HCT116 (cell line): Measurements from ENCODE around the gene SLC6A12. TPM values are rescaled to one million over a fixed set of nuclear protein-coding genes. Genes with fewer than 3 reads are reported as not detected.

Source experiments
- ATAC-seq: fragments of 200-7000 bp; cut with Tn5 transposase; 2 replicates; pipeline ENCODE4 v1.9.1; 2020; ENCODE audit warnings: mild to moderate bottlenecking, moderate library complexity
- BruUV-seq: library from RNA; stranded (reverse); fragments of 400-500 nt; replicated peaks from 2 replicates; lab custom pipeline; 2021; lab: Mats Ljungman, UMichigan
- CTCF ChIA-PET: fragments of 300-600 bp; sonication (Branson Sonifier 250); formaldehyde crosslinking; loops from one replicate; lab custom pipeline; 2021; ENCODE audit warnings: antibody characterized with exemption; lab: Charles Lee
- POLR2A ChIA-PET: fragments of 300-600, 350-600 bp; sonication (Branson Sonifier 250); formaldehyde crosslinking; loops from one replicate; lab custom pipeline; 2021; ENCODE audit warnings: antibody characterized with exemption; lab: Charles Lee
- RAD21 ChIA-PET, 2 experiments: fragments of 300-600 bp; sonication (Branson Sonifier 250); formaldehyde crosslinking; loops; one replicate each; lab custom pipeline; 2023; ENCODE audit warnings: low total read pairs in 2 of 2; ENCODE audit not compliant: uncharacterized antibody in 2 of 2, unreplicated experiment in 2 of 2, low non-redundant PET in 1 of 2; lab: Charles Lee
- DNase-seq: peaks from one replicate; pipeline ENCODE4 v3.0.0-alpha.2; 2010; ENCODE audit warnings: low read depth, low spot score
- H2AFZ ChIP-seq: fragments of 200-600 bp; shearing (Covaris generic), sonication (generic); 2 replicates; pipeline ENCODE4 v1.6.1; 2017; ENCODE audit warnings: low read depth, mixed run types, mixed read lengths, antibody characterized with exemption, low read length; ENCODE audit not compliant: poor library complexity, severe bottlenecking
- H3K27ac ChIP-seq: 2 replicates; pipeline ENCODE4 v1.5.1; 2012; ENCODE audit warnings: low read depth, low read length
- H3K27me3 ChIP-seq: fragments of 200-600 bp; sonication (generic); 2 replicates; pipeline ENCODE4 v1.6.1; 2016; ENCODE audit warnings: mixed run types, low read length, mixed read lengths; ENCODE audit not compliant: insufficient read depth
- H3K36me3 ChIP-seq, 2 experiments: fragments of 200-500 bp in 1 of 2; fragments of 200-600 bp in 1 of 2; sonication (Bioruptor generic) in 1 of 2; sonication (generic) in 1 of 2; 2 replicates each; pipeline versions ENCODE4 v1.5.1 to v1.6.1; 2014 to 2016; ENCODE audit warnings: low read length in 2 of 2, inconsistent platforms in 1 of 2, mixed read lengths in 1 of 2, mixed run types in 1 of 2; ENCODE audit not compliant: insufficient read depth in 2 of 2, control insufficient read depth in 1 of 2
- H3K4me1 ChIP-seq, 2 experiments: fragments of 200-600 bp in 1 of 2; sonication (generic) in 1 of 2; 2 replicates each; pipeline versions ENCODE4 v1.5.1 to v1.6.1; 2012 to 2017; ENCODE audit warnings: low read length in 2 of 2, inconsistent platforms in 1 of 2, mild to moderate bottlenecking in 1 of 2, mixed read lengths in 1 of 2, mixed run types in 1 of 2, moderate library complexity in 1 of 2; ENCODE audit not compliant: insufficient read depth in 2 of 2, control insufficient read depth in 1 of 2
- H3K4me2 ChIP-seq: fragments of 200-600 bp; sonication (generic); 2 replicates; pipeline ENCODE4 v1.6.1; 2017; ENCODE audit warnings: mixed run types, low read length, mixed read lengths
- H3K4me3 ChIP-seq, 2 experiments: fragments of 200-600 bp in 1 of 2; sonication (generic) in 1 of 2; replicated peaks in 1 of 2; 2 replicates each; pipeline ENCODE4 v1.5.1; 2011 to 2016; ENCODE audit warnings: low read length in 2 of 2, control low read depth in 1 of 2, low read depth in 1 of 2, mild to moderate bottlenecking in 1 of 2, mixed read lengths in 1 of 2, mixed run types in 1 of 2
- H3K79me2 ChIP-seq: fragments of 200-600 bp; sonication (generic); 2 replicates; pipeline ENCODE4 v1.6.1; 2017; ENCODE audit warnings: mild to moderate bottlenecking, mixed run types, low read length, moderate library complexity, mixed read lengths; ENCODE audit not compliant: insufficient read depth
- H3K9ac ChIP-seq: fragments of 200-600 bp; sonication (generic); 2 replicates; pipeline ENCODE4 v1.6.1; 2016; ENCODE audit warnings: low read length, mixed read lengths
- H3K9me2 ChIP-seq: fragments of 200-600 bp; sonication (generic), shearing (Covaris generic); 2 replicates; pipeline ENCODE4 v1.6.1; 2017; ENCODE audit warnings: mixed run types, mild to moderate bottlenecking, moderate library complexity; ENCODE audit not compliant: insufficient read depth
- H3K9me3 ChIP-seq, 2 experiments: fragments of 200-500 bp in 1 of 2; fragments of 200-600 bp in 1 of 2; sonication (Bioruptor generic) in 1 of 2; sonication (generic) in 1 of 2; 2 replicates each; pipeline ENCODE4 v1.6.1; 2014 to 2017; ENCODE audit warnings: low read length in 2 of 2, mixed read lengths in 2 of 2, inconsistent platforms in 1 of 2, low read depth in 1 of 2, mild to moderate bottlenecking in 1 of 2, mixed run types in 1 of 2, moderate library complexity in 1 of 2; ENCODE audit not compliant: control insufficient read depth in 1 of 2, insufficient read depth in 1 of 2
- H4K20me1 ChIP-seq: fragments of 200-600 bp; sonication (generic), shearing (Covaris generic); 2 replicates; pipeline ENCODE4 v1.6.1; 2017; ENCODE audit warnings: mixed run types, mild to moderate bottlenecking, moderate library complexity; ENCODE audit not compliant: insufficient read depth
- CBX3 ChIP-seq: IDR thresholded peaks from 2 replicates; pipeline ENCODE4 v1.6.1; 2012; ENCODE audit warnings: low read depth
- CEBPB ChIP-seq: IDR thresholded peaks from 2 replicates; pipeline ENCODE4 v1.6.1; 2012; ENCODE audit warnings: low read depth
- ELF1 ChIP-seq: IDR thresholded peaks from 2 replicates; pipeline ENCODE4 v1.6.1; 2012; ENCODE audit warnings: low read depth, borderline replicate concordance
- FOSL1 ChIP-seq: IDR thresholded peaks from 2 replicates; pipeline ENCODE4 v1.6.1; 2012; ENCODE audit warnings: low read depth
- JUND ChIP-seq: IDR thresholded peaks from 2 replicates; pipeline ENCODE4 v1.6.1; 2012
- MAX ChIP-seq: IDR thresholded peaks from 2 replicates; pipeline ENCODE4 v1.6.1; 2012
- POLR2A ChIP-seq: IDR thresholded peaks from 2 replicates; pipeline ENCODE4 v1.7.0; 2011; ENCODE audit warnings: borderline replicate concordance; ENCODE audit not compliant: insufficient read depth, insufficient read length; ENCODE audit errors: extremely low read depth
- RAD21 ChIP-seq: IDR thresholded peaks from 2 replicates; pipeline ENCODE4 v1.6.1; 2012; ENCODE audit warnings: low read depth, mild to moderate bottlenecking
- REST ChIP-seq: IDR thresholded peaks from 2 replicates; pipeline ENCODE4 v1.6.1; 2012; ENCODE audit warnings: low read depth
- SP1 ChIP-seq: IDR thresholded peaks from 2 replicates; pipeline ENCODE4 v1.6.1; 2012; ENCODE audit warnings: low read depth
- SRF ChIP-seq: IDR thresholded peaks from 2 replicates; pipeline ENCODE4 v1.6.1; 2012; ENCODE audit warnings: low read depth
- TCF7L2 ChIP-seq: IDR thresholded peaks from 2 replicates; pipeline ENCODE4 v1.7.0; 2011; ENCODE audit warnings: borderline replicate concordance, inconsistent platforms; ENCODE audit not compliant: insufficient read depth, insufficient read length; ENCODE audit errors: extremely low read depth
- YY1 ChIP-seq: IDR thresholded peaks from 2 replicates; pipeline ENCODE4 v1.6.1; 2011; ENCODE audit warnings: low read length, low read depth, moderate library complexity, mild to moderate bottlenecking; ENCODE audit not compliant: insufficient replicate concordance; ENCODE audit errors: extremely low read depth
- ZFX ChIP-seq: fragments of 450-650 bp; IDR thresholded peaks from 2 replicates; pipeline ENCODE4 v1.6.1; 2017
- ZNF274 ChIP-seq: fragments of 200-500 bp; sonication (Bioruptor generic); IDR thresholded peaks from 2 replicates; pipeline ENCODE4 v1.6.1; 2014; ENCODE audit warnings: mild to moderate bottlenecking, low read depth, low read length, inconsistent platforms
- intact Hi-C: fragments of 100-400 bp; cut with micrococcal nuclease; formaldehyde crosslinking; loops from 2 replicates; pipeline ENCODE4 v1.10.0; 2022
- total RNA-seq: library from RNA; stranded (reverse); gene quantifications from one replicate; pipeline ENCODE4 v1.2.1, GENCODE V29; 2021; ENCODE audit not compliant: unreplicated experiment
- TF ChIP-seq, protein P1 (sequence below): IDR thresholded peaks from 2 replicates; pipeline ENCODE4 v1.6.1; 2011; ENCODE audit warnings: mild to moderate bottlenecking, low read length, moderate library complexity; ENCODE audit not compliant: insufficient replicate concordance; ENCODE audit errors: extremely low read depth

SLC6A12 gene
- total RNA-seq, 1 experiment from 2014 or later = 0.64 TPM

- Histone ChIP-seq H3K4me1 (0 out of 4 replicates have a peak, but pooled peaks cover 0 to 4% of the 10 kb centered on the region in 2 experiments), H3K4me3 (no peak overlapping the region), H3K79me2 (no peaks in the 10 kb centered on the region), H3K9me3 (no peaks in the 10 kb centered on the region), H3K27ac (no peak overlapping the region), H4K20me1 (no peaks in the 10 kb centered on the region), H3K9ac (no peak overlapping the region), H3K9me2 (no peaks in the 10 kb centered on the region), H3K4me2 (no peak overlapping the region), H3K27me3 (peaks cover 8% of the 10 kb centered on the region; the same call in 1 of the 2 replicates), H2AFZ (no peak overlapping the region), H3K36me3 (no peaks in the 10 kb centered on the region)
- no peak for TF ChIP-seq SRF
- TF ChIP-seq ZNF274 = no peak
- TF ChIP-seq FOSL1 = no peak
- TF ChIP-seq JUND = no peak
- no peak for TF ChIP-seq ZFX
- TF ChIP-seq CBX3 = no peak
- no peak for TF ChIP-seq REST
- no peak for TF ChIP-seq ELF1
- no peak for TF ChIP-seq MAX
- TF ChIP-seq POLR2A = no peak
- no peak for TF ChIP-seq RAD21
- TF ChIP-seq SP1 = no peak
- TF ChIP-seq TCF7L2 = no peak
- TF ChIP-seq, protein P1, sequence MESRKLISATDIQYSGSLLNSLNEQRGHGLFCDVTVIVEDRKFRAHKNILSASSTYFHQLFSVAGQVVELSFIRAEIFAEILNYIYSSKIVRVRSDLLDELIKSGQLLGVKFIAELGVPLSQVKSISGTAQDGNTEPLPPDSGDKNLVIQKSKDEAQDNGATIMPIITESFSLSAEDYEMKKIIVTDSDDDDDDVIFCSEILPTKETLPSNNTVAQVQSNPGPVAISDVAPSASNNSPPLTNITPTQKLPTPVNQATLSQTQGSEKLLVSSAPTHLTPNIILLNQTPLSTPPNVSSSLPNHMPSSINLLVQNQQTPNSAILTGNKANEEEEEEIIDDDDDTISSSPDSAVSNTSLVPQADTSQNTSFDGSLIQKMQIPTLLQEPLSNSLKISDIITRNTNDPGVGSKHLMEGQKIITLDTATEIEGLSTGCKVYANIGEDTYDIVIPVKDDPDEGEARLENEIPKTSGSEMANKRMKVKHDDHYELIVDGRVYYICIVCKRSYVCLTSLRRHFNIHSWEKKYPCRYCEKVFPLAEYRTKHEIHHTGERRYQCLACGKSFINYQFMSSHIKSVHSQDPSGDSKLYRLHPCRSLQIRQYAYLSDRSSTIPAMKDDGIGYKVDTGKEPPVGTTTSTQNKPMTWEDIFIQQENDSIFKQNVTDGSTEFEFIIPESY = no peak
- no peak for TF ChIP-seq YY1
- TF ChIP-seq CEBPB = no peak
- RAD21 ChIA-PET = no interaction called here
- ATAC-seq (no peak), DNase-seq (no peak)
- POLR2A ChIA-PET = no interaction called here
- intact Hi-C loops = no loop called here
- BruUV-seq = no TSS peak
- CTCF ChIA-PET = no interaction called here
Observed at GRCh38 chr12:144650-145284, 69.2 kb downstream of the SLC6A12 start.
